HL-60 (cell line): ENCODE results near the gene QRICH2.

ENCODE experiments used
- DNase-seq, 2 experiments: peaks; one replicate each; pipeline ENCODE4 v3.0.0-alpha.2; 2010 to 2020; ENCODE audit warnings: low read depth in 1 of 2, low spot score in 1 of 2
- H3K27ac ChIP-seq: fragments of 250-450 bp; sonication (Bioruptor Pico); replicated peaks from 2 replicates; pipeline ENCODE4 v1.5.1; 2020; ENCODE audit warnings: mild to moderate bottlenecking, moderate library complexity
- H3K27me3 ChIP-seq: fragments of 250-450 bp; sonication (Bioruptor Pico); 2 replicates; pipeline ENCODE4 v1.5.1; 2021; ENCODE audit warnings: mild to moderate bottlenecking, moderate library complexity; ENCODE audit not compliant: insufficient read depth, poor library complexity, severe bottlenecking
- H3K4me3 ChIP-seq: replicated peaks from 2 replicates; pipeline ENCODE4 v1.5.1; 2011; ENCODE audit warnings: mild to moderate bottlenecking, control low read depth, low read length; ENCODE audit not compliant: insufficient read depth
- GABPA ChIP-seq: IDR thresholded peaks from 2 replicates; pipeline ENCODE4 v1.6.1; 2012; ENCODE audit warnings: low read depth
- POLR2AphosphoS5 ChIP-seq: IDR thresholded peaks from 2 replicates; pipeline ENCODE4 v1.6.1; 2012; ENCODE audit warnings: low read depth
- SPI1 ChIP-seq: IDR thresholded peaks from 2 replicates; pipeline ENCODE4 v1.6.1; 2012; ENCODE audit warnings: low read depth, mild to moderate bottlenecking, borderline replicate concordance
- TF ChIP-seq, protein P1 (sequence below): IDR thresholded peaks from one replicate; pipeline ENCODE4 v1.5.1; 2011; ENCODE audit warnings: low read length, control low read depth, inconsistent platforms; ENCODE audit not compliant: insufficient read depth
- TF ChIP-seq, protein P2 (sequence below): IDR thresholded peaks from 2 replicates; pipeline ENCODE4 v1.6.1; 2012; ENCODE audit warnings: low read depth; ENCODE audit not compliant: insufficient replicate concordance

QRICH2 gene

DNA sequence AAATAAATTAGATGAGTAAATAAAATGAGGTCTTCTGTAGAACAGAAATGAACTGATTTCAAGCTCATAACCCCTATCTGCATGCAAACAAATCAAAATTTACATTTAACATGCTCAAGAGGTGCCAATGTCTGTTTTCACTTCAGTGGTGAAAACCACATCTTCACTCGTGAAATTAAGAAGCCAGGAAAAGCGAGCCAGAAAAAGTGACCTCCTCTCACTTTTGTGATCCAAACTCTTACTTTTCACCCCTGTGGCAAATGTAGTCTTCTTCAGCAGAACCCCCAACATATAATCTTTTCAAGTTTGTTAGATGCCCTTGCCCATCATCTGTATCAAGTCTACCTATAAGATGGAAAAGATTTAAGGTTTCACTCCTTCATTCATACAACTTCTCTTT lies 9.5 kb upstream of the QRICH2 start:
- Histone ChIP-seq H3K27ac (no peak overlapping the region), H3K4me3 (no peak overlapping the region), H3K27me3 (no peaks in the 10 kb centered on the region)
- no peak for DNase-seq
- no peak for TF ChIP-seq SPI1
- TF ChIP-seq GABPA = no peak
- TF ChIP-seq, protein P1, sequence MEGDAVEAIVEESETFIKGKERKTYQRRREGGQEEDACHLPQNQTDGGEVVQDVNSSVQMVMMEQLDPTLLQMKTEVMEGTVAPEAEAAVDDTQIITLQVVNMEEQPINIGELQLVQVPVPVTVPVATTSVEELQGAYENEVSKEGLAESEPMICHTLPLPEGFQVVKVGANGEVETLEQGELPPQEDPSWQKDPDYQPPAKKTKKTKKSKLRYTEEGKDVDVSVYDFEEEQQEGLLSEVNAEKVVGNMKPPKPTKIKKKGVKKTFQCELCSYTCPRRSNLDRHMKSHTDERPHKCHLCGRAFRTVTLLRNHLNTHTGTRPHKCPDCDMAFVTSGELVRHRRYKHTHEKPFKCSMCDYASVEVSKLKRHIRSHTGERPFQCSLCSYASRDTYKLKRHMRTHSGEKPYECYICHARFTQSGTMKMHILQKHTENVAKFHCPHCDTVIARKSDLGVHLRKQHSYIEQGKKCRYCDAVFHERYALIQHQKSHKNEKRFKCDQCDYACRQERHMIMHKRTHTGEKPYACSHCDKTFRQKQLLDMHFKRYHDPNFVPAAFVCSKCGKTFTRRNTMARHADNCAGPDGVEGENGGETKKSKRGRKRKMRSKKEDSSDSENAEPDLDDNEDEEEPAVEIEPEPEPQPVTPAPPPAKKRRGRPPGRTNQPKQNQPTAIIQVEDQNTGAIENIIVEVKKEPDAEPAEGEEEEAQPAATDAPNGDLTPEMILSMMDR = no peak
- no peak for TF ChIP-seq POLR2AphosphoS5
- TF ChIP-seq, protein P2, sequence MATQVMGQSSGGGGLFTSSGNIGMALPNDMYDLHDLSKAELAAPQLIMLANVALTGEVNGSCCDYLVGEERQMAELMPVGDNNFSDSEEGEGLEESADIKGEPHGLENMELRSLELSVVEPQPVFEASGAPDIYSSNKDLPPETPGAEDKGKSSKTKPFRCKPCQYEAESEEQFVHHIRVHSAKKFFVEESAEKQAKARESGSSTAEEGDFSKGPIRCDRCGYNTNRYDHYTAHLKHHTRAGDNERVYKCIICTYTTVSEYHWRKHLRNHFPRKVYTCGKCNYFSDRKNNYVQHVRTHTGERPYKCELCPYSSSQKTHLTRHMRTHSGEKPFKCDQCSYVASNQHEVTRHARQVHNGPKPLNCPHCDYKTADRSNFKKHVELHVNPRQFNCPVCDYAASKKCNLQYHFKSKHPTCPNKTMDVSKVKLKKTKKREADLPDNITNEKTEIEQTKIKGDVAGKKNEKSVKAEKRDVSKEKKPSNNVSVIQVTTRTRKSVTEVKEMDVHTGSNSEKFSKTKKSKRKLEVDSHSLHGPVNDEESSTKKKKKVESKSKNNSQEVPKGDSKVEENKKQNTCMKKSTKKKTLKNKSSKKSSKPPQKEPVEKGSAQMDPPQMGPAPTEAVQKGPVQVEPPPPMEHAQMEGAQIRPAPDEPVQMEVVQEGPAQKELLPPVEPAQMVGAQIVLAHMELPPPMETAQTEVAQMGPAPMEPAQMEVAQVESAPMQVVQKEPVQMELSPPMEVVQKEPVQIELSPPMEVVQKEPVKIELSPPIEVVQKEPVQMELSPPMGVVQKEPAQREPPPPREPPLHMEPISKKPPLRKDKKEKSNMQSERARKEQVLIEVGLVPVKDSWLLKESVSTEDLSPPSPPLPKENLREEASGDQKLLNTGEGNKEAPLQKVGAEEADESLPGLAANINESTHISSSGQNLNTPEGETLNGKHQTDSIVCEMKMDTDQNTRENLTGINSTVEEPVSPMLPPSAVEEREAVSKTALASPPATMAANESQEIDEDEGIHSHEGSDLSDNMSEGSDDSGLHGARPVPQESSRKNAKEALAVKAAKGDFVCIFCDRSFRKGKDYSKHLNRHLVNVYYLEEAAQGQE = no peak

DNA sequence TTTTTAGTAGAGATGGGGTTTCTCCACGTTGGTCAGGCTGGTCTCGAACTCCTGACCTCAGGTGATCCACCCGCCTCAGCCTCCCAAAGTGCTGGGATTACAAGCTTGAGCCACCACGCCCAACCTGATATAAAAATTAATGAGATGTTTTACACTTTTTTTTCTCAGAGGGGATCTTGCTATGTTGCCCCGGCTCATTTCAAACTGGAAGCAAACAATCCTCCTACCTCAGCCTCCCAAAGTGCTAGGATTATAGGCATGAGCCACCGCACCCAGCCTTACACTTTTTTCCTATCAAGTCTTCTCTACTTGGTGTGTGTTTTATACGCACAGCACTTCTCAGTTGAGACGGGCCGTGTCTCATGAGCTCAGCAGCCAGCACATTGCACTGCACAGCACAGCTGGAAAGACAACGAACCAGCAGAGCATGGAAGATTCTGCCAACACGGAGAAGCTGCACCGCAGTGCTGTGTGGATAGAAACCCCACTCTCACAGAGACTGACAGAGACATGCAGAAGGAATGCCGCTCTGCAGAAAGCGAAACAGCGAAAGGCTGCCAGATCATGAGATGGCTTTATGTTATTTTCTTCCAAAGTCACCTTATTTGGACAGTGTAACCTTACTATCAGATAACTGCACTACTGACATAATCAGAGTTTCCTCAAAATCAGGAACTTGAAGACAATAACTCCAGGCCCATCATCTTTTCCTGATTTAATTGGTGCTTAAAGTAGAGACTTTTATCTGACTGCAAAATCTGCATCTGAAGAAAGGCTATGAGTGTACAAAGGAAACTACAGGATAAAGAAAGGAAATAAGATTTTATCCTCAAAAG lies 6.5 kb upstream of the QRICH2 start:
- no peak for DNase-seq
- H3K27me3 ChIP-seq = no peaks in the 10 kb centered on the region
- H3K27ac ChIP-seq = no peak overlapping the region
- TF ChIP-seq, protein P2 = no peak
- no peak for TF ChIP-seq SPI1
- no peak for TF ChIP-seq POLR2AphosphoS5
- H3K4me3 ChIP-seq = no peak overlapping the region

DNA sequence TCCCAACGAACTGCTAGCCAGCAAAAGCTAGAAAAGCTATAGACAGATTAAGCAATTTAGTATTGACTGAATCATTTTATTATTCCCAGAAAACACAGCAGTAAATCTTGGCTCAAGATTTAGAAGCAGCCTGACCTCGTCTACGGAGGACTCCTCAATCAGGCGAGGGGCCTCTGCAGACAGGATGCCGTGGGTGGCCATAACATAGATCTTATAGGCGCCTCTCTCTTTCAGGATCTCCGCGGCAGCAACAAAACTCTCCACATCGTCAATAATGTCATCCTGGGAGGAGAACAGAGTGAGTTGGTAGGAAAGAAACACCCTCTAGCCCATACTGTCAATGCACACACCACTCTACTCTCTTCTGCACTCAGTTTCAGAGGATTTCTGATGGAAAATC lies 4.7 kb upstream of the QRICH2 start:
- no peak for DNase-seq
- H3K27me3 ChIP-seq = no peaks in the 10 kb centered on the region
- H3K4me3 ChIP-seq = no peak overlapping the region
- no peak overlapping the region for H3K27ac ChIP-seq
- TF ChIP-seq POLR2AphosphoS5 = no peak

GRCh38 chr17:76309461-76309860 lies 1.4 kb upstream of the QRICH2 start:
- TF ChIP-seq GABPA (no peak), SPI1 (no peak), POLR2AphosphoS5 (no peak)
- TF ChIP-seq, protein P2 = no peak
- TF ChIP-seq, protein P1 = no peak
- H3K4me3 ChIP-seq = no peak overlapping the region
- no peak overlapping the region for H3K27ac ChIP-seq
- DNase-seq = no peak
- no peaks in the 10 kb centered on the region for H3K27me3 ChIP-seq
